Measurements from ENCODE around the gene C4orf46.

- TF ChIP-seq CTCF (conservative IDR thresholded peaks at IDR 0.05; ENCODE audit: low read length) (no peak), EZH2phosphoT487 (IDR thresholded peaks at IDR 0.05; ENCODE audit: borderline replicate concordance) (no peak)
These were observed 4.8 kb downstream of the C4orf46 start for GRCh38 chr4:158666892-158667291.

Data from Loucy (cell line).